Suprapubic skin (tissue), 4 donors: ENCODE results near the gene CADPS2. TPM values are rescaled to one million over a fixed set of nuclear protein-coding genes. Genes with fewer than 3 reads are reported as not detected.

ENCODE experiments used
- DNase-seq, 2 donors: peaks; one replicate each; pipeline ENCODE4 v3.0.0-alpha.2; 2019; ENCODE audit warnings: low spot score in 2 of 2
- H3K27ac ChIP-seq: fragments of 200-600 bp; sonication (generic); one replicate; pipeline ENCODE4 v1.5.1; 2019
- H3K27me3 ChIP-seq: fragments of 200-600 bp; sonication (generic); one replicate; pipeline ENCODE4 v1.5.1; 2019
- H3K36me3 ChIP-seq: fragments of 200-600 bp; sonication (generic); one replicate; pipeline ENCODE4 v1.5.1; 2019
- H3K4me1 ChIP-seq: fragments of 200-600 bp; sonication (generic); one replicate; pipeline ENCODE4 v1.5.1; 2019
- H3K4me3 ChIP-seq: fragments of 200-600 bp; sonication (generic); one replicate; pipeline ENCODE4 v1.5.1; 2019; ENCODE audit warnings: mild to moderate bottlenecking
- H3K9me3 ChIP-seq: fragments of 200-600 bp; sonication (generic); one replicate; pipeline ENCODE4 v1.5.1; 2019
- CTCF ChIP-seq, 2 donors: fragments of 200-600 bp in 1 of 2; fragments of 450-650 bp in 1 of 2; sonication (generic) in 1 of 2; IDR thresholded peaks; one replicate each; pipeline ENCODE4 v1.5.1; 2016 to 2019; ENCODE audit warnings: antibody characterized with exemption in 2 of 2, mild to moderate bottlenecking in 1 of 2, moderate library complexity in 1 of 2
- EP300 ChIP-seq: sonication (generic); formaldehyde crosslinking; IDR thresholded peaks from one replicate; pipeline ENCODE4 v1.6.1; 2017; ENCODE audit warnings: antibody characterized with exemption
- POLR2A ChIP-seq, 2 donors: fragments of 450-650 bp; IDR thresholded peaks; one replicate each; pipeline ENCODE4 v1.6.1; 2017; ENCODE audit warnings: antibody characterized with exemption in 2 of 2, mild to moderate bottlenecking in 2 of 2, moderate library complexity in 2 of 2
- POLR2AphosphoS5 ChIP-seq, 3 donors: sonication (generic); formaldehyde crosslinking; IDR thresholded peaks; one replicate each; pipeline ENCODE4 v1.6.1; 2017; ENCODE audit warnings: antibody characterized with exemption in 3 of 3
- WGBS: methylation state at CpG from one replicate; pipeline ENCODE4 v1.1.5; 2018; 5-methylcytosine and 5-hydroxymethylcytosine counted together
- total RNA-seq, 4 donors: library from RNA; depleted of rRNA; stranded (reverse); fragments of >200 nt; gene quantifications; one replicate each; pipeline ENCODE4 v1.1.0, GENCODE V29; 2016

The CADPS2 gene
- total RNA-seq, 4 donors from 2014 or later = 3.9 to 9.8 (median 8.1) TPM

GRCh38 chr7:122717356-122718089 is 168.7 kb downstream of the CADPS2 start:
- Histone ChIP-seq H3K9me3 (no peaks in the 10 kb centered on the region), H3K4me1 (no peaks in the 10 kb centered on the region), H3K27me3 (no peaks in the 10 kb centered on the region), H3K36me3 (no peaks in the 10 kb centered on the region), H3K4me3 (no peak overlapping the region), H3K27ac (no peak overlapping the region)
- 93% methylated on average over 6 of the region's 6 CpGs for WGBS
- TF ChIP-seq EP300 = no peak
- TF ChIP-seq CTCF (IDR thresholded peaks at IDR 0.05) = no peak
- TF ChIP-seq POLR2AphosphoS5 (IDR thresholded peaks at IDR 0.05) = no peak
- TF ChIP-seq POLR2A (IDR thresholded peaks at IDR 0.05) = no peak
- DNase-seq = no peak

- Histone ChIP-seq H3K27me3 (no peaks in the 10 kb centered on the region), H3K4me1 (no peaks in the 10 kb centered on the region), H3K27ac (no peak overlapping the region), H3K36me3 (no peaks in the 10 kb centered on the region), H3K4me3 (no peak overlapping the region), H3K9me3 (no peaks in the 10 kb centered on the region)
- DNase-seq = no peak
- WGBS = 72% methylated on average over 3 of the region's 3 CpGs
- no peak for TF ChIP-seq POLR2AphosphoS5 (IDR thresholded peaks at IDR 0.05)
Observed at GRCh38 chr7:122715183-122715582, 171.1 kb downstream of the CADPS2 start.

- H3K9me3 ChIP-seq = no peaks in the 10 kb centered on the region
- no peaks in the 10 kb centered on the region for H3K4me1 ChIP-seq
- DNase-seq = no peak
- H3K4me3 ChIP-seq = no peak overlapping the region
- no peaks in the 10 kb centered on the region for H3K36me3 ChIP-seq
- TF ChIP-seq EP300 (no peak), CTCF (IDR thresholded peaks at IDR 0.05) (no peak), POLR2A (IDR thresholded peaks at IDR 0.05) (no peak), POLR2AphosphoS5 (IDR thresholded peaks at IDR 0.05) (no peak)
- 67% methylated on average over 1 of the region's 1 CpG for WGBS
- no peak overlapping the region for H3K27ac ChIP-seq
- no peaks in the 10 kb centered on the region for H3K27me3 ChIP-seq
Observed at GRCh38 chr7:122710916-122711315, 175.3 kb downstream of the CADPS2 start.

- Histone ChIP-seq H3K36me3 (no peaks in the 10 kb centered on the region), H3K27ac (no peak overlapping the region), H3K4me1 (no peaks in the 10 kb centered on the region), H3K9me3 (no peaks in the 10 kb centered on the region), H3K4me3 (no peak overlapping the region), H3K27me3 (no peaks in the 10 kb centered on the region)
- DNase-seq = no peak
- no peak for TF ChIP-seq POLR2AphosphoS5 (IDR thresholded peaks at IDR 0.05)
- no peak for TF ChIP-seq EP300
- TF ChIP-seq CTCF (IDR thresholded peaks at IDR 0.05) = no peak
- no peak for TF ChIP-seq POLR2A (IDR thresholded peaks at IDR 0.05)
- WGBS = 86% methylated on average over 7 of the region's 7 CpGs
Observed at GRCh38 chr7:122709930-122710646, 176.2 kb downstream of the CADPS2 start.

- Histone ChIP-seq H3K4me3 (no peak overlapping the region), H3K27ac (no peak overlapping the region), H3K27me3 (no peaks in the 10 kb centered on the region), H3K36me3 (no peaks in the 10 kb centered on the region), H3K4me1 (no peaks in the 10 kb centered on the region), H3K9me3 (no peaks in the 10 kb centered on the region)
- no peak for DNase-seq
- TF ChIP-seq CTCF (IDR thresholded peaks at IDR 0.05) = no peak
- no peak for TF ChIP-seq EP300
- no peak for TF ChIP-seq POLR2AphosphoS5 (IDR thresholded peaks at IDR 0.05)
- no peak for TF ChIP-seq POLR2A (IDR thresholded peaks at IDR 0.05)
- WGBS = 73% methylated on average over 2 of the region's 2 CpGs
Observed at GRCh38 chr7:122706836-122707235, 179.4 kb downstream of the CADPS2 start.
